ENCODE data around the gene OR4D11. TPM values are rescaled to one million over a fixed set of nuclear protein-coding genes. Genes with fewer than 3 reads are reported as not detected.

OR4D11 gene
- total and polyA plus RNA-seq, 10 of the 15 experiments (the other 5 are each of a cell fraction or from before 2014, with no cell fraction given): not detected

- TF ChIP-seq, protein P1, sequence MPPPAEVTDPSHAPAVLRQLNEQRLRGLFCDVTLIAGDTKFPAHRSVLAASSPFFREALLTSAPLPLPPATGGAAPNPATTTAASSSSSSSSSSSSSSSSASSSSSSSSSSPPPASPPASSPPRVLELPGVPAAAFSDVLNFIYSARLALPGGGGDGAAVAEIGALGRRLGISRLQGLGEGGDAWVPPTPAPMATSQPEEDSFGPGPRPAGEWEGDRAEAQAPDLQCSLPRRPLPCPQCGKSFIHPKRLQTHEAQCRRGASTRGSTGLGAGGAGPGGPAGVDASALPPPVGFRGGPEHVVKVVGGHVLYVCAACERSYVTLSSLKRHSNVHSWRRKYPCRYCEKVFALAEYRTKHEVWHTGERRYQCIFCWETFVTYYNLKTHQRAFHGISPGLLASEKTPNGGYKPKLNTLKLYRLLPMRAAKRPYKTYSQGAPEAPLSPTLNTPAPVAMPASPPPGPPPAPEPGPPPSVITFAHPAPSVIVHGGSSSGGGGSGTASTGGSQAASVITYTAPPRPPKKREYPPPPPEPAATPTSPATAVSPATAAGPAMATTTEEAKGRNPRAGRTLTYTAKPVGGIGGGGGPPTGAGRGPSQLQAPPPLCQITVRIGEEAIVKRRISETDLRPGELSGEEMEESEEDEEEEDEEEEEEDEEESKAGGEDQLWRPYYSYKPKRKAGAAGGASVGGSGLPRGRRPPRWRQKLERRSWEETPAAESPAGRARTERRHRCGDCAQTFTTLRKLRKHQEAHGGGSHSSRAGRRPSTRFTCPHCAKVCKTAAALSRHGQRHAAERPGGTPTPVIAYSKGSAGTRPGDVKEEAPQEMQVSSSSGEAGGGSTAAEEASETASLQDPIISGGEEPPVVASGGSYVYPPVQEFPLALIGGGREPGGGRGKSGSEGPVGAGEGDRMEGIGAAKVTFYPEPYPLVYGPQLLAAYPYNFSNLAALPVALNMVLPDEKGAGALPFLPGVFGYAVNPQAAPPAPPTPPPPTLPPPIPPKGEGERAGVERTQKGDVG (CRISPR knock-in tag; IDR thresholded peaks at IDR 0.05): no peak
- TF ChIP-seq, protein P2, sequence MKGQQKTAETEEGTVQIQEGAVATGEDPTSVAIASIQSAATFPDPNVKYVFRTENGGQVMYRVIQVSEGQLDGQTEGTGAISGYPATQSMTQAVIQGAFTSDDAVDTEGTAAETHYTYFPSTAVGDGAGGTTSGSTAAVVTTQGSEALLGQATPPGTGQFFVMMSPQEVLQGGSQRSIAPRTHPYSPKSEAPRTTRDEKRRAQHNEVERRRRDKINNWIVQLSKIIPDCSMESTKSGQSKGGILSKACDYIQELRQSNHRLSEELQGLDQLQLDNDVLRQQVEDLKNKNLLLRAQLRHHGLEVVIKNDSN (IDR thresholded peaks at IDR 0.05; ENCODE audit: borderline replicate concordance, extremely low read length, insufficient read depth, low read depth, low read length): no peak
- TF ChIP-seq ZBTB33 (IDR thresholded peaks at IDR 0.05): no peak
- no peak for TF ChIP-seq PAX8 (IDR thresholded peaks at IDR 0.05)
- no peak for TF ChIP-seq MTA2 (IDR thresholded peaks at IDR 0.05; ENCODE audit: low read depth)
- TF ChIP-seq EGR1 (IDR thresholded peaks at IDR 0.05; ENCODE audit: borderline replicate concordance in 1 of 2, low read depth in 2 of 2, low read length in 2 of 2): no peak
- TF ChIP-seq KDM1A (IDR thresholded peaks at IDR 0.05; ENCODE audit: borderline replicate concordance): no peak
- TF ChIP-seq IRF5 (IDR thresholded peaks at IDR 0.05; ENCODE audit: borderline replicate concordance): no peak
- no peak for TF ChIP-seq E4F1 (IDR thresholded peaks at IDR 0.05; ENCODE audit: borderline replicate concordance, partially characterized antibody)
- peak; percentile 41; the same call in 1 of the 2 replicates for TF ChIP-seq IRF4 (IDR thresholded peaks at IDR 0.05; ENCODE audit: low read depth, low read length)
- no peak for TF ChIP-seq WRNIP1 (IDR thresholded peaks at IDR 0.05; ENCODE audit: borderline replicate concordance, low read depth, low read length)
- TF ChIP-seq BHLHE40 (IDR thresholded peaks at IDR 0.05; ENCODE audit: borderline replicate concordance in 1 of 2, low read depth in 2 of 2, low read length in 1 of 2): peak; percentile 97 to 98
- TF ChIP-seq YY1 (IDR thresholded peaks at IDR 0.05; ENCODE audit: low read depth, low read length): peak; percentile 86
- 0 out of 2 replicates have a peak, but pooled peaks have one; percentile 19 for TF ChIP-seq CBX5 (IDR thresholded peaks at IDR 0.05; ENCODE audit: low read depth)
- TF ChIP-seq, protein P3, sequence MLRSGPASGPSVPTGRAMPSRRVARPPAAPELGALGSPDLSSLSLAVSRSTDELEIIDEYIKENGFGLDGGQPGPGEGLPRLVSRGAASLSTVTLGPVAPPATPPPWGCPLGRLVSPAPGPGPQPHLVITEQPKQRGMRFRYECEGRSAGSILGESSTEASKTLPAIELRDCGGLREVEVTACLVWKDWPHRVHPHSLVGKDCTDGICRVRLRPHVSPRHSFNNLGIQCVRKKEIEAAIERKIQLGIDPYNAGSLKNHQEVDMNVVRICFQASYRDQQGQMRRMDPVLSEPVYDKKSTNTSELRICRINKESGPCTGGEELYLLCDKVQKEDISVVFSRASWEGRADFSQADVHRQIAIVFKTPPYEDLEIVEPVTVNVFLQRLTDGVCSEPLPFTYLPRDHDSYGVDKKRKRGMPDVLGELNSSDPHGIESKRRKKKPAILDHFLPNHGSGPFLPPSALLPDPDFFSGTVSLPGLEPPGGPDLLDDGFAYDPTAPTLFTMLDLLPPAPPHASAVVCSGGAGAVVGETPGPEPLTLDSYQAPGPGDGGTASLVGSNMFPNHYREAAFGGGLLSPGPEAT (IDR thresholded peaks at IDR 0.05; ENCODE audit: low read depth): peak; percentile 62
- 0 out of 2 replicates have a peak, but pooled peaks have one; percentile 75 for TF ChIP-seq SIN3A (IDR thresholded peaks at IDR 0.05; ENCODE audit: low read depth, low read length)
These were observed 47.7 kb downstream of the OR4D11 start (continued) for GRCh38 chr11:59550842-59551658.
